Smooth muscle cell (in vitro differentiated cells): Measurements from ENCODE around the gene SMLR1. TPM values are rescaled to one million over a fixed set of nuclear protein-coding genes. Genes with fewer than 3 reads are reported as not detected.

Experiments used
- DNase-seq: peaks from one replicate; lab custom pipeline; 2025; ENCODE audit not compliant: unreplicated experiment; lab: John Stamatoyannopoulos, UW
- H2AFZ ChIP-seq: fragments of 200-600 bp; sonication (generic); 2 replicates; pipeline ENCODE4 v1.6.0; 2016; ENCODE audit warnings: antibody characterized with exemption, low read depth, mild to moderate bottlenecking
- H3F3A ChIP-seq: fragments of 200-600 bp; sonication (generic); 2 replicates; pipeline ENCODE4 v1.6.0; 2017; ENCODE audit warnings: antibody characterized with exemption, low read depth
- H3K27ac ChIP-seq: fragments of 200-600 bp; sonication (generic); 2 replicates; pipeline ENCODE4 v1.5.1; 2016; ENCODE audit warnings: low read depth, mild to moderate bottlenecking
- H3K27me3 ChIP-seq: fragments of 200-600 bp; sonication (generic); 2 replicates; pipeline ENCODE4 v1.6.1; 2016; ENCODE audit warnings: low read depth, mild to moderate bottlenecking
- H3K36me3 ChIP-seq: fragments of 200-600 bp; sonication (generic); 2 replicates; pipeline ENCODE4 v1.5.1; 2016; ENCODE audit warnings: low read depth
- H3K4me1 ChIP-seq: fragments of 200-600 bp; sonication (generic); 2 replicates; pipeline ENCODE4 v1.5.1; 2016; ENCODE audit warnings: low read depth
- H3K4me2 ChIP-seq: fragments of 200-600 bp; sonication (generic); 2 replicates; pipeline ENCODE4 v1.6.0; 2016; ENCODE audit warnings: mild to moderate bottlenecking
- H3K4me3 ChIP-seq: fragments of 200-600 bp; sonication (generic); 2 replicates; pipeline ENCODE4 v1.5.1; 2016; ENCODE audit warnings: mild to moderate bottlenecking
- H3K79me2 ChIP-seq: fragments of 200-600 bp; sonication (generic); 2 replicates; pipeline ENCODE4 v1.6.0; 2016; ENCODE audit warnings: low read depth, mild to moderate bottlenecking
- H3K9ac ChIP-seq: fragments of 200-600 bp; sonication (generic); 2 replicates; pipeline ENCODE4 v1.6.0; 2016; ENCODE audit warnings: low read depth
- H3K9me3 ChIP-seq: fragments of 200-600 bp; sonication (generic); replicated peaks from 2 replicates; pipeline ENCODE4 v1.5.1; 2016; ENCODE audit warnings: low read depth
- H4K20me1 ChIP-seq: fragments of 200-600 bp; sonication (generic); 2 replicates; pipeline ENCODE4 v1.6.0; 2016; ENCODE audit warnings: low read depth
- WGBS: methylation state at CpG from one replicate; pipeline ENCODE4 v1.1.7; 2016; ENCODE audit warnings: low lambda C conversion rate; 5-methylcytosine and 5-hydroxymethylcytosine counted together
- polyA plus RNA-seq: library from polyadenylated mRNA; unstranded; fragments of >200 nt; fragmentation: Nextera tagmentation; extraction: Ambion mirVana; gene quantifications from 2 replicates; pipeline ENCODE4 v1.2.1, GENCODE V29; 2016
- total RNA-seq: library from RNA; depleted of rRNA; stranded (reverse); fragments of >200 nt; gene quantifications from 2 replicates; pipeline ENCODE4 v1.2.3, GENCODE V29; 2014
- TF ChIP-seq, protein P1 (sequence below): fragments of 200-600 bp; sonication (generic); IDR thresholded peaks from 2 replicates; pipeline ENCODE4 v1.5.1; 2017; ENCODE audit warnings: borderline replicate concordance, mild to moderate bottlenecking, antibody characterized with exemption; ENCODE audit not compliant: insufficient read depth, poor library complexity, severe bottlenecking

The SMLR1 gene
- total and polyA plus RNA-seq, 2 experiments from 2014 or later, result not detected

DNA sequence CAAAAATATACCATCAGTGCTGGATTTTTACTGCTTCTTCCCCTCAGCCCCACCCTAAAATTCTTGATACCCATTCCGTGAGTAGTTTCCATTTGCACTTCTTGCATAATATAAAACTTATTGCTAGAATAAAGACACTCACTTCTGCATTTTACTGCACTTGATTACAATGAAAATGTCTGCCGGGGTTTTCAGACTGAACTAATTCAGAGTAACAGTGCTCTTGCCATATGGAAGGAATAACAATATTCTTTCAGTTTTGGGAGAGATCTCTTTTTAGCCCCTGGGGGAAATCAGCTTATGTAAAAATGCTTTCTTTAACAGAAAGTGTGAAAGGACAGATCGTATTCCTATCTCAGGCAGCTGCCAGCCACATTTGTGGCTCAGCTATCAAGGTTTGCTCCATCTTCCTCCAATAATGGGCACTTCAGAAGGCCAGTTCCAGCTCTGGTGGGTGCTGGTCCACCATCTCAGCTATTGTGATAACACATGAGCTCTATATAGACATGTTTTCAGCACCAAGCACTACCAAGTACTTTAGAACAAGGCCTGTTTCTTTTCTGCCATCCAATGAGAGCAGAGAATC is 8.9 kb downstream of the SMLR1 start:
- Histone ChIP-seq H3F3A (no peaks in the 10 kb centered on the region), H3K36me3 (no peaks in the 10 kb centered on the region), H3K4me1 (no peaks in the 10 kb centered on the region), H3K4me2 (no peak overlapping the region), H4K20me1 (no peaks in the 10 kb centered on the region), H3K79me2 (no peaks in the 10 kb centered on the region), H3K4me3 (no peak overlapping the region), H3K27ac (no peak overlapping the region), H3K9me3 (no peaks in the 10 kb centered on the region), H2AFZ (no peak overlapping the region), H3K27me3 (no peaks in the 10 kb centered on the region), H3K9ac (no peak overlapping the region)
- no peak for DNase-seq
- whole genome bisulfite sequencing, result 91% methylated on average over 3 of the region's 3 CpGs
- TF ChIP-seq, protein P1, sequence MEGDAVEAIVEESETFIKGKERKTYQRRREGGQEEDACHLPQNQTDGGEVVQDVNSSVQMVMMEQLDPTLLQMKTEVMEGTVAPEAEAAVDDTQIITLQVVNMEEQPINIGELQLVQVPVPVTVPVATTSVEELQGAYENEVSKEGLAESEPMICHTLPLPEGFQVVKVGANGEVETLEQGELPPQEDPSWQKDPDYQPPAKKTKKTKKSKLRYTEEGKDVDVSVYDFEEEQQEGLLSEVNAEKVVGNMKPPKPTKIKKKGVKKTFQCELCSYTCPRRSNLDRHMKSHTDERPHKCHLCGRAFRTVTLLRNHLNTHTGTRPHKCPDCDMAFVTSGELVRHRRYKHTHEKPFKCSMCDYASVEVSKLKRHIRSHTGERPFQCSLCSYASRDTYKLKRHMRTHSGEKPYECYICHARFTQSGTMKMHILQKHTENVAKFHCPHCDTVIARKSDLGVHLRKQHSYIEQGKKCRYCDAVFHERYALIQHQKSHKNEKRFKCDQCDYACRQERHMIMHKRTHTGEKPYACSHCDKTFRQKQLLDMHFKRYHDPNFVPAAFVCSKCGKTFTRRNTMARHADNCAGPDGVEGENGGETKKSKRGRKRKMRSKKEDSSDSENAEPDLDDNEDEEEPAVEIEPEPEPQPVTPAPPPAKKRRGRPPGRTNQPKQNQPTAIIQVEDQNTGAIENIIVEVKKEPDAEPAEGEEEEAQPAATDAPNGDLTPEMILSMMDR, result no peak

DNA sequence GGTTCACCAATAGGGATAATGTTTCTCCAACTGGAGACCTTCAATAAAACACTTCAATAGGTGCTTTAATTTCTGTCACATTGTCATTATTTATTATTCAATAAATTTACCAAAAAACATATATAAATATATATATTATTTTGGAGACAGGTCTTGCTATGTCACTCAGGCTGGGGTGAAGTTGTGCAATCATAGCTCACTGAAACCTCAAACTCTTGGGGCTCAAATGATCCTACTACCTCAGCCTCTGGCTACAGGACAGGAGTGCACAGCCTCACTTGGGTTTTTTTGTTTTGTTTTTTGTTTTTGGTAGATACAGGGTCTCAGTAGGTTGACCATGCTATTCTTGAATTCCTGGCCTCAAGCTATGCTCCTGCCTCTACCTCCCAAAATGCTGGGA is 9.9 kb downstream of the SMLR1 start:
- H3K9ac ChIP-seq, result no peak overlapping the region
- H3K4me1 ChIP-seq, result no peaks in the 10 kb centered on the region
- no peak for DNase-seq
- H3K36me3 ChIP-seq, result no peaks in the 10 kb centered on the region
- H3K9me3 ChIP-seq, result no peaks in the 10 kb centered on the region
- no peak overlapping the region for H3K4me3 ChIP-seq
- no peaks in the 10 kb centered on the region for H3F3A ChIP-seq
- H2AFZ ChIP-seq, result no peak overlapping the region
- H3K27me3 ChIP-seq, result no peaks in the 10 kb centered on the region
- no peak overlapping the region for H3K27ac ChIP-seq
- no peaks in the 10 kb centered on the region for H3K79me2 ChIP-seq
- no peak overlapping the region for H3K4me2 ChIP-seq
- no peaks in the 10 kb centered on the region for H4K20me1 ChIP-seq
- TF ChIP-seq, protein P1, result no peak

DNA sequence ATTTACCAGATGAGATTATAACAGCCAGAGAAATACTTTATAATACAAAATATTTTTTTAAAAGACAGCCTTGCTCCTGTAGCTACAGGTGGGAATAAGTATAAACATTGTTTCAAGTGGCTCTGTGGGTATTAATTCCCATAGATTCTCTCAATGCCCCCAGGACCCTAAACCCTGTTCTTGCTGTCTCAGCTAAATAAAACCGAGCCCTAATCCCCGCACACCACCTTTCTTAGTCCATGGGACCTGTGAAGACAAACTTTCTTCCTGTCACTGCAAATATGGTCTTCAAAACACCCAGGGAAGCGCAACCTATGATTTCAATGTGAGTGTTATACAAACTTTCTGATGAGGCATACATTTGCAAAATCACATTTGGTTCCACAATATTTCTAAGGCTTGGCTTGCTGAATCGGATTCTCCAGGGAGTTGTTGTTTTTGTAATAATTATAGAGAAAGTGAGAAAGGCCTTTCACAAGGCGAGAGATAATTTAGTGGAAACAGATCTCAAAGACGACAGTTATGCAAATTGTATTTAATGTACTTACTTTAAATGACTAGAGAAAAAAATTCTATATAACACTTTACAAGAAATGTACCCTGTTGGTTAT is 11.1 kb downstream of the SMLR1 start:
- Histone ChIP-seq H3K4me1 (no peaks in the 10 kb centered on the region), H3F3A (no peaks in the 10 kb centered on the region), H3K4me2 (no peak overlapping the region), H3K27me3 (no peaks in the 10 kb centered on the region), H3K9me3 (no peaks in the 10 kb centered on the region), H3K4me3 (no peak overlapping the region), H4K20me1 (no peaks in the 10 kb centered on the region), H3K9ac (no peak overlapping the region), H2AFZ (no peak overlapping the region), H3K79me2 (no peaks in the 10 kb centered on the region), H3K36me3 (no peaks in the 10 kb centered on the region), H3K27ac (no peak overlapping the region)
- no peak for DNase-seq
- 98% methylated on average over 6 of the region's 6 CpGs for WGBS
- TF ChIP-seq, protein P1, result no peak

DNA sequence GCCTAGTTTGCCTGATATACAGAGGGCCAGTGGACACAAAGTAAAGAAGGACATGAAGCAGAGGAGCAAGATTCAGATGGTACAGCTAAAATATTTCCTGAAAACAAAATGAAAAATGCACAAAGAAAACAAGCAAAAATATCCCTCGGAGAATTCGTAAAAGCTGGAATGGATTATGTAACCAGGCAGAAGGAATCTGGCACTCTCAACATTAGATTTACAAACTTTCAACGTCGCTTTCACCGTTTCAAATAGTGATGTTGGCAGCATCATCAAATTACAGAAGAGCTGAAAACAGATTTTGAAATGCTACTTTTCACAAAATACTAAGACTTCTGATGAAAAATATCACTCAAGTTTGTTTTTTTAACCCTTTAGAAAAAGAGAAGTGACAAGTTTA is 11.7 kb downstream of the SMLR1 start:
- Histone ChIP-seq H2AFZ (no peak overlapping the region), H3K36me3 (no peaks in the 10 kb centered on the region), H3K4me2 (no peak overlapping the region), H3K4me1 (no peaks in the 10 kb centered on the region), H3K27me3 (no peaks in the 10 kb centered on the region), H3K79me2 (no peaks in the 10 kb centered on the region), H3K4me3 (no peak overlapping the region), H3K9ac (no peak overlapping the region), H3K27ac (no peak overlapping the region), H4K20me1 (no peaks in the 10 kb centered on the region), H3F3A (no peaks in the 10 kb centered on the region), H3K9me3 (no peaks in the 10 kb centered on the region)
- TF ChIP-seq, protein P1, result no peak
- WGBS, result 95% methylated on average over 5 of the region's 5 CpGs
- no peak for DNase-seq
